A549 (cell line): Measurements from ENCODE around the gene SMTN.

Experiments used
- BCL3 ChIP-seq: fragments of >200 bp; sonication (Bioruptor Twin); formaldehyde crosslinking; IDR thresholded peaks from 3 replicates; pipeline ENCODE4 v1.6.1; 2016
- POLR2A ChIP-seq: IDR thresholded peaks from 2 replicates; pipeline ENCODE4 v1.6.1; 2012; ENCODE audit warnings: mild to moderate bottlenecking, low read length
- TF ChIP-seq, protein P1 (sequence below): IDR thresholded peaks from 2 replicates; pipeline ENCODE4 v1.6.1; 2012

DNA sequence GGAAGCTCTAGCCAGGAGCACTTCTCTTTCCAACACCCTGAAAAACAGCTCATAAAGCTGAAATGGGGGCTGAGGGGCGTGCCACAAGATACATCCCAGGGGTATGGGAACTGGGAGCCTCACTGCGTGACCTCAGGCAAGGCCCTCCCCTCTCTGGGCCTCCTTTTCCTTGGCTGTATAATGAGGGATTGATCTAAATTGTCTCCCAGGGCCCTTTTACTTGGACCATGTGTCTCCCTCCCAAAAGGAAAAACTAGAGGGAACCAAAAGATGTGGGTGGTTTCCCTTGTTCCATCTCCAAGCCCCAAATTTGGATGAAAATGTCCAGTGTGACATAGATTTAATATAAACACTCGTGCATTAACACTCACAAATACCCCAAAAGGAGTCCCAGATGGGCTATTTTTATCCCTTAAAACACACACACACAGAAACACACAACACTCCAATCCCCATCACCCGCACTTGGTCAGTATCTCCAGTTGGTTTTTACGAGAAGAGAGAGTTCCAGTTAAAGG is 25.9 kb upstream of the SMTN start:
- TF ChIP-seq BCL3, result no peak
- TF ChIP-seq POLR2A, result no peak
- TF ChIP-seq, protein P1, sequence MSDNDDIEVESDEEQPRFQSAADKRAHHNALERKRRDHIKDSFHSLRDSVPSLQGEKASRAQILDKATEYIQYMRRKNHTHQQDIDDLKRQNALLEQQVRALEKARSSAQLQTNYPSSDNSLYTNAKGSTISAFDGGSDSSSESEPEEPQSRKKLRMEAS, result no peak
